H9 (cell line): Measurements from ENCODE around the gene GLB1L2. TPM values are rescaled to one million over a fixed set of nuclear protein-coding genes. Genes with fewer than 3 reads are reported as not detected.
A peak's percentile ranks its signal among the peaks of the same experiment; 100 is the strongest.

Source experiments
- DNase-seq: peaks from one replicate; pipeline ENCODE4 v3.0.0-alpha.2; 2017
- H2AFZ ChIP-seq: one replicate; pipeline ENCODE4 v1.6.1; 2013; ENCODE audit warnings: mild to moderate bottlenecking, low read length, control low read depth, moderate library complexity
- H2AK5ac ChIP-seq: 2 replicates; pipeline ENCODE4 v1.6.1; 2013; ENCODE audit warnings: low read length, control low read depth, mixed read lengths; ENCODE audit not compliant: insufficient read length
- H2BK120ac ChIP-seq: one replicate; pipeline ENCODE4 v1.6.1; 2013; ENCODE audit warnings: low read depth, mild to moderate bottlenecking, low read length, control low read depth, inconsistent platforms; ENCODE audit not compliant: poor library complexity, severe bottlenecking
- H2BK12ac ChIP-seq: 2 replicates; pipeline ENCODE4 v1.6.1; 2013; ENCODE audit warnings: low read length, control low read depth, mixed read lengths, low read depth; ENCODE audit not compliant: insufficient read length
- H2BK15ac ChIP-seq: 2 replicates; pipeline ENCODE4 v1.6.1; 2013; ENCODE audit warnings: low read depth, low read length, control low read depth
- H2BK20ac ChIP-seq: one replicate; pipeline ENCODE4 v1.6.1; 2013; ENCODE audit warnings: low read depth, mild to moderate bottlenecking, low read length, control low read depth, inconsistent platforms; ENCODE audit not compliant: poor library complexity, severe bottlenecking
- H2BK5ac ChIP-seq: 2 replicates; pipeline ENCODE4 v1.6.1; 2013; ENCODE audit warnings: low read length, control low read depth, mixed read lengths; ENCODE audit not compliant: insufficient read length
- H3K14ac ChIP-seq: 2 replicates; pipeline ENCODE4 v1.6.1; 2013; ENCODE audit warnings: low read length, control low read depth; ENCODE audit not compliant: insufficient read depth
- H3K18ac ChIP-seq: 2 replicates; pipeline ENCODE4 v1.6.1; 2013; ENCODE audit warnings: low read depth, mild to moderate bottlenecking, mixed read lengths, low read length, control low read depth; ENCODE audit not compliant: insufficient read length
- H3K23ac ChIP-seq: 2 replicates; pipeline ENCODE4 v1.6.1; 2013; ENCODE audit warnings: low read length, control low read depth, mixed read lengths, low read depth; ENCODE audit not compliant: insufficient read length
- H3K23me2 ChIP-seq: 2 replicates; pipeline ENCODE4 v1.6.1; 2013; ENCODE audit warnings: low read depth, mild to moderate bottlenecking, mixed read lengths, low read length, control low read depth; ENCODE audit not compliant: insufficient read length, poor library complexity, severe bottlenecking
- H3K27ac ChIP-seq: 2 replicates; pipeline ENCODE4 v1.5.1; 2013; ENCODE audit warnings: low read length, control low read depth, mixed read lengths, low read depth; ENCODE audit not compliant: insufficient read length
- H3K27me3 ChIP-seq: 2 replicates; pipeline ENCODE4 v1.6.1; 2013; ENCODE audit warnings: low read length, control low read depth, inconsistent platforms; ENCODE audit not compliant: insufficient read depth
- H3K4ac ChIP-seq: 2 replicates; pipeline ENCODE4 v1.6.1; 2013; ENCODE audit warnings: low read depth, mild to moderate bottlenecking, control low read depth, inconsistent platforms, low read length, moderate library complexity
- H3K4me1 ChIP-seq: 2 replicates; pipeline ENCODE4 v1.6.1; 2013; ENCODE audit warnings: low read length, control low read depth, inconsistent platforms; ENCODE audit not compliant: insufficient read depth
- H3K4me2 ChIP-seq: 2 replicates; pipeline ENCODE4 v1.6.1; 2013; ENCODE audit warnings: low read length, control low read depth, mixed read lengths; ENCODE audit not compliant: insufficient read length, insufficient read depth
- H3K56ac ChIP-seq: 2 replicates; pipeline ENCODE4 v1.6.1; 2013; ENCODE audit warnings: low read depth, mild to moderate bottlenecking, mixed read lengths, low read length, control low read depth; ENCODE audit not compliant: insufficient read length
- H3K79me1 ChIP-seq: 2 replicates; pipeline ENCODE4 v1.6.1; 2013; ENCODE audit warnings: low read depth, mild to moderate bottlenecking, moderate library complexity, low read length, control low read depth, inconsistent platforms; ENCODE audit not compliant: insufficient read depth, poor library complexity, severe bottlenecking
- H3K79me2 ChIP-seq: 2 replicates; pipeline ENCODE4 v1.6.1; 2013; ENCODE audit warnings: low read length, control low read depth, inconsistent platforms; ENCODE audit not compliant: insufficient read depth
- H3K9ac ChIP-seq: 2 replicates; pipeline ENCODE4 v1.6.1; 2013; ENCODE audit warnings: low read length, control low read depth, mixed read lengths; ENCODE audit not compliant: insufficient read length; ENCODE audit errors: extremely low read depth
- H3K9me3 ChIP-seq: one replicate; pipeline ENCODE4 v1.6.1; 2013; ENCODE audit warnings: low read depth, low read length, inconsistent platforms; ENCODE audit not compliant: control insufficient read depth
- H3T11ph ChIP-seq: one replicate; pipeline ENCODE4 v1.6.1; 2013; ENCODE audit warnings: mild to moderate bottlenecking, low read length, control low read depth, inconsistent platforms
- H4K20me1 ChIP-seq: one replicate; pipeline ENCODE4 v1.6.1; 2013; ENCODE audit not compliant: control insufficient read depth, insufficient read length, insufficient read depth
- H4K5ac ChIP-seq: 2 replicates; pipeline ENCODE4 v1.6.1; 2013; ENCODE audit warnings: low read depth, mild to moderate bottlenecking, mixed read lengths, low read length, control low read depth; ENCODE audit not compliant: insufficient read length
- H4K8ac ChIP-seq: replicated peaks from 2 replicates; pipeline ENCODE4 v1.6.1; 2013; ENCODE audit warnings: low read length, control low read depth, mixed read lengths, low read depth; ENCODE audit not compliant: insufficient read length
- H4K91ac ChIP-seq: 2 replicates; pipeline ENCODE4 v1.6.1; 2013; ENCODE audit warnings: low read depth, mild to moderate bottlenecking, moderate library complexity, mixed read lengths, low read length, control low read depth; ENCODE audit not compliant: insufficient read length
- H3K27ac Mint-ChIP-seq, 3 experiments: 2 replicates in 2 of 3; 3 replicates in 1 of 3; pipeline ENCODE4 v1.8.0; 2020 to 2021; ENCODE audit warnings: mixed read lengths in 3 of 3, mild to moderate bottlenecking in 1 of 3, moderate library complexity in 1 of 3
- H3K27me3 Mint-ChIP-seq: 2 replicates; pipeline ENCODE4 v1.8.0; 2021; ENCODE audit warnings: low read depth, mild to moderate bottlenecking, moderate library complexity, mixed read lengths
- H3K36me3 Mint-ChIP-seq, 3 experiments: 2 replicates in 2 of 3; 3 replicates in 1 of 3; pipeline ENCODE4 v1.8.0; 2020 to 2021; ENCODE audit warnings: low read depth in 3 of 3, mixed read lengths in 3 of 3; ENCODE audit not compliant: insufficient read depth in 1 of 3
- H3K4me1 Mint-ChIP-seq, 2 experiments: 2 replicates each; pipeline ENCODE4 v1.8.0; 2020; ENCODE audit warnings: mixed read lengths in 2 of 2
- H3K4me3 Mint-ChIP-seq, 2 experiments: 2 replicates in 1 of 2; 3 replicates in 1 of 2; pipeline ENCODE4 v1.8.0; 2020 to 2021; ENCODE audit warnings: mild to moderate bottlenecking in 2 of 2, mixed read lengths in 2 of 2, moderate library complexity in 1 of 2
- H3K9me3 Mint-ChIP-seq, 2 experiments: 2 replicates in 1 of 2; 3 replicates in 1 of 2; pipeline ENCODE4 v1.8.0; 2020; ENCODE audit warnings: mild to moderate bottlenecking in 2 of 2, mixed read lengths in 2 of 2, moderate library complexity in 1 of 2
- CTCF ChIP-seq: fragments of 200-600 bp; sonication (generic); conservative IDR thresholded peaks from 3 replicates; pipeline ENCODE4 v1.8.0; 2021; ENCODE audit warnings: antibody characterized with exemption, mild to moderate bottlenecking
- WGBS: extraction: QIAGEN DNeasy Blood & Tissue Kit; methylation state at CpG from one replicate; pipeline ENCODE4 v1.1.7; 2013; ENCODE audit warnings: missing lambda C conversion rate, low lambda C conversion rate, mixed read lengths; ENCODE audit not compliant: insufficient read length; ENCODE audit errors: extremely low coverage; 5-methylcytosine and 5-hydroxymethylcytosine counted together
- total RNA-seq: library from RNA; stranded (reverse); gene quantifications from 2 replicates; pipeline ENCODE4 v1.2.1, GENCODE V29; 2021

GLB1L2 gene
- total RNA-seq, 1 experiment from 2014 or later, result 2.4 TPM

- Histone ChIP-seq H3K56ac (no peak within 1 kb of the TSS), H3K9ac (no peak within 1 kb of the TSS), H2AFZ (no peak within 1 kb of the TSS), H2BK15ac (no peak within 1 kb of the TSS), H3K4me1 (peaks cover 18% of the 10 kb centered on the region; the same call in 1 of the 2 replicates), H3K27me3 (no peaks in the 10 kb centered on the region), H2BK20ac (no peak within 1 kb of the TSS), H3K23me2 (peaks cover 22% of the 10 kb centered on the region), H2AK5ac (no peak within 1 kb of the TSS), H3K4me2 (peak within 1 kb of the TSS; percentile 75), H4K8ac (no peak within 1 kb of the TSS), H3K79me1 (no peaks in the 10 kb centered on the region), H3K23ac (no peak within 1 kb of the TSS), H4K5ac (no peak within 1 kb of the TSS), H4K20me1 (peaks cover 4% of the 10 kb centered on the region), H2BK12ac (no peak within 1 kb of the TSS), H3K79me2 (no peaks in the 10 kb centered on the region; the same call in 1 of the 2 replicates), H3K9me3 (no peaks in the 10 kb centered on the region), H2BK120ac (no peak within 1 kb of the TSS), H3T11ph (no peak within 1 kb of the TSS), H3K14ac (no peak within 1 kb of the TSS; the same call in 1 of the 2 replicates), H2BK5ac (no peak within 1 kb of the TSS), H3K18ac (no peak within 1 kb of the TSS), H3K27ac (no peak within 1 kb of the TSS), H3K4ac (no peak within 1 kb of the TSS), H4K91ac (no peak within 1 kb of the TSS)
- no peak for TF ChIP-seq CTCF
- no CpG with 5 or more reads among the region's 94 CpGs for WGBS
- 0 out of 7 replicates have a peak within 1 kb of the TSS, but pooled peaks of 1 of the 3 experiments have one; percentile 39 for H3K27ac Mint-ChIP-seq
- peaks cover 38% of the 10 kb centered on the region for H3K27me3 Mint-ChIP-seq
- peak within 1 kb of the TSS; percentile 83 to 88 for H3K4me3 Mint-ChIP-seq
- H3K36me3 Mint-ChIP-seq, result peaks cover 0 to 8% (median 3%) of the 10 kb centered on the region in 3 experiments; a peak in 4 of 7 replicates
- DNase-seq, result peak; percentile 60
- H3K9me3 Mint-ChIP-seq, result no peaks in the 10 kb centered on the region; a peak in 1 of 5 replicates
- H3K4me1 Mint-ChIP-seq, result peaks cover 49 to 50% of the 10 kb centered on the region in 2 experiments
Observed at GRCh38 chr11:134412203-134413042, 80.6 kb downstream of the GLB1L2 start, which contains the start of gene B3GAT1. TSS of gene B3GAT1 (minus strand) at chr11:134412242. CDS start at chr11:134387659, 24,583 bp downstream.
